MM.1S (cell line): ENCODE measurements around the gene VSTM5.

Experiments
- CTCF ChIP-seq: fragments of 300-600 bp; sonication (generic); IDR thresholded peaks from 2 replicates; pipeline ENCODE4 v1.5.1; 2016; ENCODE audit warnings: antibody characterized with exemption, low read length, mixed read lengths
- EZH2 ChIP-seq: fragments of 300-600 bp; sonication (generic); optimal IDR thresholded peaks from 2 replicates; pipeline ENCODE3; 2017; ENCODE audit warnings: low read depth, mild to moderate bottlenecking, antibody characterized with exemption, low read length, mixed read lengths
- EZH2phosphoT487 ChIP-seq: fragments of 300-600 bp; sonication (generic); IDR thresholded peaks from 2 replicates; pipeline ENCODE4 v1.6.1; 2018; ENCODE audit warnings: antibody characterized with exemption, low read length

DNA sequence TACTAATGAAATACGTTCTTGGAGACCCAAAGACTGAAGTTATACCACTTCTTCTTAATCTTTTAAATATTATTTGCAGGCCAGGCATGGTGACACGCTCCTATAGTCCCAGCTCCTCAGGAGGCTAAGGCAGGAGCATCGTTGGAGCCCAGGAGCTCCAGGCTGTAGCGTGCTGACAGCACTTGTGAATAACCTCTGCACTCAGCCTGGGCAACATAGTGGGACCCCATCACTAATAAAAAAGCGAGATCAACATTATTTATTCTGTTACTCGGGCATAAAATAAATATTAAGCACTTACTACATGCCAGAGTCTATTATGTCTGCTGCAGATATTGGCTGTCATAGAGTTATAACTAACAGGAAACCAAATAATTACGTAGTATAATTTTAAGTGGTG, 67.1 kb downstream of the VSTM5 start:
- TF ChIP-seq CTCF (no peak), EZH2 (no peak), EZH2phosphoT487 (no peak)
